Upper lobe of left lung (tissue), 6 donors: ENCODE results near the gene SLC35G3. TPM values are rescaled to one million over a fixed set of nuclear protein-coding genes. Genes with fewer than 3 reads are reported as not detected.
A peak's percentile ranks its signal among the peaks of the same experiment; 100 is the strongest.

ENCODE experiments used
- ATAC-seq, 2 donors: fragments of 200-7000 bp; cut with Tn5 transposase; one replicate each; pipeline ENCODE4 v1.9.1; 2022; ENCODE audit warnings: mild to moderate bottlenecking in 2 of 2, moderate library complexity in 2 of 2; ENCODE audit not compliant: low FRiP score in 2 of 2
- DNase-seq, 2 donors: peaks; one replicate each; pipeline ENCODE4 v3.0.0-alpha.2; 2019 to 2020
- H3K27ac ChIP-seq, 4 donors: fragments of 200-600 bp; sonication (generic); one replicate each; pipeline ENCODE4 v1.5.1; 2016 to 2019
- H3K27me3 ChIP-seq, 4 donors: fragments of 200-600 bp; sonication (generic); one replicate each; pipeline ENCODE4 v1.5.1; 2017 to 2019
- H3K36me3 ChIP-seq, 4 donors: fragments of 200-600 bp; sonication (generic); one replicate each; pipeline ENCODE4 v1.5.1; 2016 to 2019
- H3K4me1 ChIP-seq, 4 donors: fragments of 200-600 bp; sonication (generic); one replicate each; pipeline ENCODE4 v1.5.1; 2018 to 2019
- H3K4me3 ChIP-seq, 4 donors: fragments of 200-600 bp; sonication (generic); one replicate each; pipeline ENCODE4 v1.5.1; 2017 to 2019; ENCODE audit warnings: mild to moderate bottlenecking in 2 of 4, moderate library complexity in 1 of 4
- H3K9me3 ChIP-seq, 4 donors: fragments of 200-600 bp; sonication (generic); one replicate each; pipeline ENCODE4 v1.5.1; 2018 to 2019
- EP300 ChIP-seq, 4 donors: sonication (generic); formaldehyde crosslinking; IDR thresholded peaks; one replicate each; pipeline ENCODE4 v1.5.1; 2017; ENCODE audit warnings: antibody characterized with exemption in 4 of 4, control low read depth in 2 of 4
- POLR2A ChIP-seq, 4 donors: fragments of 450-650 bp; IDR thresholded peaks; one replicate each; pipeline ENCODE4 v1.5.1; 2016 to 2017; ENCODE audit warnings: antibody characterized with exemption in 4 of 4, mild to moderate bottlenecking in 2 of 4
- POLR2AphosphoS5 ChIP-seq, 2 donors: sonication (generic); formaldehyde crosslinking; IDR thresholded peaks; one replicate each; pipeline ENCODE4 v1.5.1; 2017; ENCODE audit warnings: antibody characterized with exemption in 2 of 2
- WGBS, 2 donors: methylation state at CpG; one replicate each; pipeline ENCODE4 v1.1.5; 2017 to 2018; 5-methylcytosine and 5-hydroxymethylcytosine counted together
- total RNA-seq, 6 donors: library from RNA; depleted of rRNA in 4 of 6; stranded (reverse); fragments of >200 nt in 4 of 6; gene quantifications; one replicate each; pipeline versions ENCODE4 v1.1.0 to v1.2.1, GENCODE V29; 2016 to 2021
- TF ChIP-seq, protein P1 (sequence below), 6 experiments: fragments of 450-650 bp in 4 of 6; fragments of 200-600 bp in 2 of 6; sonication (generic) in 2 of 6; IDR thresholded peaks; one replicate each; pipeline ENCODE4 v1.5.1; 2016 to 2019; ENCODE audit warnings: antibody characterized with exemption in 6 of 6
- donor health status: DM: no; HTN: no; CAD: no; lungs with moderate emphysema.
- donor health status: DM: no; HTN: yes; CAD: no; lungs with severe emphysema.

SLC35G3 gene
- total RNA-seq, 6 donors from 2014 or later: not detected

DNA sequence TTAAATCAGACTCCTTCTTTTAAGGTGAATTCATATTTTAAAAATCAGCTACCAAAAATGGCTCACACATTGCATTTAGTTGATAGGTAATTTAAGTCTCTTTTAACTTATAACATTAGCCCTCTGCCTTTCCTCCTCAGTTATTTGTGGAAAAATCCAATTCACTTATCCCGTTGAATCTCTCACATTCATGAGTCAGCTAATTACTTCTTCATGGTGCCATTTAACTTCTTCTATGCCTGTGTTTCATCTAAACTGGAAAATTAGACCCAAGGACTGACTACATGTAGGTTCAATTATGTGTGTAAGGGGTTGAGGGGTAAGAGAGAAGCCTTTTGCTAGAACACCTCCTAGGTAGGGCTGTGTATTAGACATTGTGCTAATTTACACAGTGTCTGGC is 30.2 kb upstream of the SLC35G3 start:
- no peak for ATAC-seq
- DNase-seq: no peak
- H3K36me3 ChIP-seq: no peaks in the 10 kb centered on the region
- H3K4me1 ChIP-seq: peaks cover 0 to 8% (median 4%) of the 10 kb centered on the region in 4 donors
- no peaks in the 10 kb centered on the region for H3K27me3 ChIP-seq
- no peak overlapping the region for H3K4me3 ChIP-seq
- TF ChIP-seq, protein P1, sequence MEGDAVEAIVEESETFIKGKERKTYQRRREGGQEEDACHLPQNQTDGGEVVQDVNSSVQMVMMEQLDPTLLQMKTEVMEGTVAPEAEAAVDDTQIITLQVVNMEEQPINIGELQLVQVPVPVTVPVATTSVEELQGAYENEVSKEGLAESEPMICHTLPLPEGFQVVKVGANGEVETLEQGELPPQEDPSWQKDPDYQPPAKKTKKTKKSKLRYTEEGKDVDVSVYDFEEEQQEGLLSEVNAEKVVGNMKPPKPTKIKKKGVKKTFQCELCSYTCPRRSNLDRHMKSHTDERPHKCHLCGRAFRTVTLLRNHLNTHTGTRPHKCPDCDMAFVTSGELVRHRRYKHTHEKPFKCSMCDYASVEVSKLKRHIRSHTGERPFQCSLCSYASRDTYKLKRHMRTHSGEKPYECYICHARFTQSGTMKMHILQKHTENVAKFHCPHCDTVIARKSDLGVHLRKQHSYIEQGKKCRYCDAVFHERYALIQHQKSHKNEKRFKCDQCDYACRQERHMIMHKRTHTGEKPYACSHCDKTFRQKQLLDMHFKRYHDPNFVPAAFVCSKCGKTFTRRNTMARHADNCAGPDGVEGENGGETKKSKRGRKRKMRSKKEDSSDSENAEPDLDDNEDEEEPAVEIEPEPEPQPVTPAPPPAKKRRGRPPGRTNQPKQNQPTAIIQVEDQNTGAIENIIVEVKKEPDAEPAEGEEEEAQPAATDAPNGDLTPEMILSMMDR (IDR thresholded peaks at IDR 0.05): no peak
- TF ChIP-seq POLR2AphosphoS5 (IDR thresholded peaks at IDR 0.05) (no peak), EP300 (IDR thresholded peaks at IDR 0.05) (no peak)
- H3K27ac ChIP-seq: no peak overlapping the region
- WGBS, 2 donors: 39 to 62% methylated on average over 1 of the region's 1 CpG
- H3K9me3 ChIP-seq: peaks cover 0 to 9% (median 6%) of the 10 kb centered on the region in 4 donors

DNA sequence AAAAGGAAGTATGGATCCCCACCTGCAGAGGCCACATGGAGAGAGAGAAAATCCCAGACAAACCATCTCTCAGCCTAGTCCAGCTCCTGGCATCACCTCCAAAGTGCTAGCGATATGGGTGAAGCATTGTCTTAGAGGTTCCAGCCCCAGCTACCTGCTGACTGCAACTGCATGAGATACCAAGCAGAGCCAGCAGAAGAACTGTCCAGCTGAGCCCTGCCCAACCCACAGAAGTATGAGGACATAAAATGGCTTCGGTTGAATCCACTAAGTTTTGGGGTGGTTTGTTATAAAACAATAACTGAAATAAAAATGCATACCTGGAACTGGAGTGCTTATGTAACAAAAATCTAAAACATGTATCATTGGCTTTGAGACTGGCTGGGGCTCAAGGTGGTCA is 28.3 kb upstream of the SLC35G3 start:
- no peak overlapping the region for H3K4me3 ChIP-seq
- peaks cover 11 to 19% (median 14%) of the 10 kb centered on the region in 4 donors for H3K4me1 ChIP-seq
- WGBS, 2 donors: 97 to 98% methylated on average over 2 of the region's 2 CpGs
- no peaks in the 10 kb centered on the region for H3K36me3 ChIP-seq
- H3K27ac ChIP-seq: no peak overlapping the region
- DNase-seq (no peak), ATAC-seq (no peak)
- TF ChIP-seq EP300 (IDR thresholded peaks at IDR 0.05): no peak
- no peak for TF ChIP-seq POLR2AphosphoS5 (IDR thresholded peaks at IDR 0.05)
- TF ChIP-seq, protein P1 (IDR thresholded peaks at IDR 0.05): no peak
- no peak for TF ChIP-seq POLR2A (IDR thresholded peaks at IDR 0.05)
- peaks cover 0 to 9% (median 6%) of the 10 kb centered on the region in 4 donors for H3K9me3 ChIP-seq
- H3K27me3 ChIP-seq: no peaks in the 10 kb centered on the region

DNA sequence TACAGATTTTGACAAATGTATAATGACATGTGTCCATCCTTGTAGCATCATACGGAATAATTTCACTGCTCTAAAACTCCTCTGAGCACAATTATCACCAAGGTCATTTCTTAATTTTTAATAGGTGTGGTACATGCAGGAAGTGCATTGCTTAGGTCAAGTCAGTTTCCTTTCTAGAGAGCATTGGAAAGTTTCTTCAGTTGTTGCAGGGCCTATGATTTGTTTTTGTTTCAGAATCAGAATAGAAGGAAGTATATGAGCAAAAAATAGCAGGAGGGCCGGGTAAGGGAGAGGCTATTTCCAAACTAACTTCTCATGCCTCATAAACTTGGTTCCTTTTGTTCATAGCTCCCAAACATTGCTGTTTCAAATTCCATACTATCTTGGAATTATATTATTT is 24.7 kb upstream of the SLC35G3 start:
- H3K36me3 ChIP-seq: no peaks in the 10 kb centered on the region
- H3K4me1 ChIP-seq: peaks cover 18 to 28% (median 21%) of the 10 kb centered on the region in 4 donors
- WGBS, 2 donors: 47 to 49% methylated on average over 2 of the region's 2 CpGs
- ATAC-seq: peak in 1 of 2 donors; percentile 16
- no peak overlapping the region for H3K4me3 ChIP-seq
- no peaks in the 10 kb centered on the region for H3K27me3 ChIP-seq
- no peak for DNase-seq
- H3K9me3 ChIP-seq: peaks cover 0 to 9% (median 6%) of the 10 kb centered on the region in 4 donors
- H3K27ac ChIP-seq: peak overlapping the region in 3 of 4 donors; percentile 33 to 62 (median 60)
- TF ChIP-seq, protein P1 (IDR thresholded peaks at IDR 0.05): no peak

DNA sequence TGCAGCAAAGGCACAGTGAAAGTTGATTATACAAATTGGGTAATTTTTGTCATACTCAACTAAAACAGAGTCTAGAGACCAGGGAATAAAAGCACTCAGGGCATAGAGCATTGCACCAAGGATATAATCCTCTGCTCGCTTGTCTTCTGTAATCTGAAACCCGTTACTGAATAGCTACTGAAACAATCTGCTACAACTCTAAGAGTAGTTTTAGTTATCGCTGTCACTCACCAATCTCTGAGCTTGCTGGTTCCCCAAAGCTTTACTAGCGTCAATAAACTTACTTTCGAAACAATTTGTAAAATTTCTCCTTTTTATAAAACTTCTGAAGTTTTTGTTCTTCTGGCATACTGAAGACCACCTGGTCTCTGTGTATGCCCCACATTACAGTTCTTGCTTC is 22.9 kb upstream of the SLC35G3 start:
- peaks cover 0 to 3% (median under 1%) of the 10 kb centered on the region in 4 donors for H3K9me3 ChIP-seq
- 80 to 88% methylated on average over 5 of the region's 5 CpGs for WGBS, 2 donors
- no peaks in the 10 kb centered on the region for H3K27me3 ChIP-seq
- ATAC-seq: no peak
- no peak overlapping the region for H3K4me3 ChIP-seq
- no peaks in the 10 kb centered on the region for H3K36me3 ChIP-seq
- DNase-seq: no peak
- peaks cover 20 to 32% (median 23%) of the 10 kb centered on the region in 4 donors for H3K4me1 ChIP-seq
- no peak overlapping the region for H3K27ac ChIP-seq
- TF ChIP-seq POLR2A (IDR thresholded peaks at IDR 0.05): no peak
- no peak for TF ChIP-seq EP300 (IDR thresholded peaks at IDR 0.05)
- no peak for TF ChIP-seq POLR2AphosphoS5 (IDR thresholded peaks at IDR 0.05)
- TF ChIP-seq, protein P1 (IDR thresholded peaks at IDR 0.05): no peak

DNA sequence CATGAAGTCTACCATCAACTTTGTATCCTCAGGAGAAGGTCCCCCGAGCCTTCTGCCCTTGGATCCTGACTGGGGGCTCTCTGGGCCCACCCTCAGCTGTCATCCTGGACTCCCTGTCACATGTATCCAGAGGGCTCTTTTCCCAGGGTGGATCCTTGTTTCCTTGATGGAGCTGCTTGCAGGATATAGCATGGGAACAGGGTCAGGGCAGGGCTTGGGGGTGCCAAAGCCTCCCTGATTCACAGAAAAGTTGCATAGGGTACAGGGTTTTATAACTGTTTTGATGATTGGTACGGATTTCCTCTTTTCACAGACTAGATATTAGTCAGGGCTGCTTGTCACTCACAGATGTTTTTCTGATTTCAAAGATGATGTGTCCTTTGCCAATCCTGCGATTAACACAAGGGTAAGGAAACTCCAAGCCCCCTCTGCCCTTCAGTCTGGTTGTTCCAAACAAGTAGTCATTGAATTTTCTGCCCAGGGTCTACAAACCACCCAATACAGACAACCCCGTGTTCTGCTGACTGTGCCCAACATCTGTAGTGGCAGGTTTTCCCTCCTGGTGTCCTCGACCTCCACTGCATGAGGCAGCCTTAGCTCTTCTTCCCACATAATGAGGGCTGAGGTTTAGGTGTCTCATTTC is 20.6 kb upstream of the SLC35G3 start:
- peaks cover 14 to 32% (median 22%) of the 10 kb centered on the region in 4 donors for H3K4me1 ChIP-seq
- 45 to 46% methylated on average over 4 to 5 of the region's 5 CpGs for WGBS, 2 donors
- no peak for TF ChIP-seq POLR2AphosphoS5 (IDR thresholded peaks at IDR 0.05)
- TF ChIP-seq, protein P1 (IDR thresholded peaks at IDR 0.05): no peak
- no peak overlapping the region for H3K4me3 ChIP-seq
- no peaks in the 10 kb centered on the region for H3K36me3 ChIP-seq
- H3K27ac ChIP-seq: peak overlapping the region; percentile 63 to 75 (median 66)
- no peaks in the 10 kb centered on the region for H3K27me3 ChIP-seq
- DNase-seq (no peak), ATAC-seq (peak in 1 of 2 donors; percentile 54)
- H3K9me3 ChIP-seq: no peaks in the 10 kb centered on the region
